ENCODE measurements around the gene AGER. TPM values are rescaled to one million over a fixed set of nuclear protein-coding genes. Genes with fewer than 3 reads are reported as not detected.

The AGER gene
- total and polyA plus RNA-seq, 2 of the 4 experiments (the other 2 are of a cell fraction): 0.18 to 4.2 TPM

- Histone ChIP-seq H3K27me3 (ENCODE audit: control insufficient read depth, insufficient read depth, low read length) (no peaks in the 10 kb centered on the region), H3K9me3 (ENCODE audit: control insufficient read depth, insufficient read depth, low read length) (no peaks in the 10 kb centered on the region), H2BK20ac (ENCODE audit: low read depth, low read length) (no peak overlapping the region), H3K23ac (ENCODE audit: low read depth, low read length) (no peak overlapping the region), H3K9ac (ENCODE audit: low read depth, low read length) (no peak overlapping the region), H3K79me1 (ENCODE audit: low read depth in 1 of 2, low read length in 2 of 2) (peaks cover 6 to 34% of the 10 kb centered on the region in 2 experiments), H2AFZ (replicated peaks; ENCODE audit: low read length, poor library complexity) (no peak overlapping the region), H4K20me1 (ENCODE audit: insufficient read depth, low read length) (no peaks in the 10 kb centered on the region), H3K18ac (ENCODE audit: low read depth, low read length) (no peak overlapping the region), H3K4me3 (ENCODE audit: insufficient read depth, low read depth, low read length) (no peak overlapping the region), H2BK15ac (ENCODE audit: low read depth, low read length) (no peak overlapping the region), H3K9me1 (ENCODE audit: insufficient read depth, low read length) (no peaks in the 10 kb centered on the region), H2BK120ac (ENCODE audit: low read depth, low read length) (no peak overlapping the region), H4K91ac (ENCODE audit: insufficient read depth, low read depth, low read length) (no peak overlapping the region), H4K5ac (ENCODE audit: low read depth, low read length) (no peak overlapping the region), H4K8ac (ENCODE audit: low read depth in 2 of 2, low read length in 2 of 2) (no peak overlapping the region), H3K4ac (ENCODE audit: low read depth, low read length) (no peak overlapping the region), H3K56ac (ENCODE audit: extremely low read depth, insufficient read depth, low read length) (no peak overlapping the region), H3K27ac (ENCODE audit: insufficient read depth, low read length) (no peak overlapping the region), H2AK5ac (ENCODE audit: low read depth, low read length) (no peak overlapping the region), H3K14ac (replicated peaks; ENCODE audit: low read depth, low read length) (no peak overlapping the region), H2AK9ac (replicated peaks; ENCODE audit: low read depth, low read length, poor library complexity) (no peak overlapping the region), H3K4me1 (ENCODE audit: control insufficient read depth, insufficient read depth, low read length) (peaks cover 21% of the 10 kb centered on the region), H3K36me3 (ENCODE audit: control insufficient read depth, insufficient read depth, low read length) (peaks cover 16% of the 10 kb centered on the region), H2BK5ac (ENCODE audit: low read depth, low read length, poor library complexity, severe bottlenecking) (no peak overlapping the region), H3K4me2 (ENCODE audit: low read depth, low read length) (no peak overlapping the region)
- in situ Hi-C loops (cut with MboI; ENCODE audit: low sequenced_read_pairs): loop anchor here (5.0 kb wide), 1 partner anchor 40 kb away; no protein-coding TSS in a partner anchor
- ChIA-PET CTCF (no interaction called here), POLR2A (ENCODE audit: unreplicated experiment) (interaction anchor here (0.7 kb wide), 1 partner anchor 29 kb away, joined by 3 read pairs; the partner anchor contains the start of gene ATF6B)
- no peak for DNase-seq
- BruUV-seq (replicated peaks): no TSS peak
- intact Hi-C loops (cut with micrococcal nuclease): loop anchor here (10.0 kb wide), 1 partner anchor 112 kb away; no protein-coding TSS in a partner anchor
- ATAC-seq (ENCODE audit: low read depth): no peak
- no CpG with 5 or more reads among the region's 9 CpGs for WGBS, 2 experiments (ENCODE audit: extremely low coverage in 2 of 2, insufficient read length in 1 of 2)
- dilution Hi-C loops (cut with HindIII; ENCODE audit: low sequenced_read_pairs, unreplicated experiment): no loop called here
- TF ChIP-seq MAFK (IDR thresholded peaks at IDR 0.05; ENCODE audit: low read depth, low read length) (peak; percentile 69), RCOR1 (IDR thresholded peaks at IDR 0.05; ENCODE audit: insufficient replicate concordance, low read length) (no peak)
Measured at GRCh38 chr6:32156891-32157290, 27.2 kb downstream of the AGER start.

Data from IMR-90 (cell line).